ENCODE results near the gene KCNAB1.

Gene KCNAB1

DNA sequence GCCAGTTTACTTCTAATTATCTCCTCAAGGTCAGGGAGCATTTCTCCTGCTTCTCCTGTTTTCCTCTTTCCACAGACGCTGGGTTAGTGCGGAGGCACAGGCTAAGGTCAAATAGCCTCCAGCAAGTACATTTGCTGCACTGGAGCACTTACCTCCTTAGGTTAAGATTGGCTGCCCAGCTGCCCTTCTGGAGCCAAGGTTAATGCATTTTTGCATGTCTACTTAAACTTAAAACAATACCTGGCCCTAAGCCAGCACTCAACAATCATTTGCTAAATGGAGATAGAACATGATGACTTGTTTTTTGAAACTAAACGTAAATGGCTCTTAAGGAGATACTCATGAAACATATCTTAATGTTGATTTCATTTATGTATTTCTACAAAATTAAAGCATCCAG, 351.1 kb downstream of the KCNAB1 start:
- DNase-seq: no peak

DNA sequence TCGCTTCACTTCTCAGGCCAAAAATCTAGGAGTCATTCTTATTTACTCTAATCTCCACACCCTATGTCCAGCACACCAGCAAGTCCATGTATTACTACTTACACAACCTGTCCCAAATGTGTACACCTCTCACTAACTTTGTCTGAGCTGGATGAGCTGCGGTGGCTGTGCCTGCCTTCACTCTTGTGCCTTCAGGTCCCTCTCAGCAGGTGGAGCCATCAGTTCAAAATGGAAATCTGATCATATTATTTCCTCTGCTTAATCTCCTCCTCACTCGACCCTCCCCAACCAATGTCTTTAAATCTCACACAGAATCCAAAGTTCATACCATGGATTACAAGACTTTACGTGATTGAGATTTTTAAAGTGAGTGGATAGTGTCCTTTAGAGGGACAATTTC, 351.8 kb downstream of the KCNAB1 start:
- peak; percentile 27 for DNase-seq

DNA sequence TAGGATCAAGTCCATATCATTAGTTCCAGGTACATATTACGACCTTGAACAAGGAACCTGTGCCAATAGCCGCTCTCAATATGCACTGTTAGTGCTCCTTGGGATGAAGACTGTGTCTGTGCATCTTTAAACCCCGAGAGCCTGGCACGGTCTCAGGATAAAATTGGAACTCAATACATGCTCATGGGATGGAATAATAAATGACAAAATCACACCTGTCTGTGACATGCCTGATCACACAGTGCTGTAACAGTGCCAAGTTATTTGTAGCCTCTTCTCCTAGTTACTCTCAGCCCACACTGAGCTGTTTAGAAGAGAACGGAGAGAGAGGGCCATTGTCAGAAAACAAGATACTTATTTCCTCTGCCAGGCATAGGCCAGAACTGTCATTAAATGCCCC, 352.3 kb downstream of the KCNAB1 start:
- DNase-seq: no peak

DNA sequence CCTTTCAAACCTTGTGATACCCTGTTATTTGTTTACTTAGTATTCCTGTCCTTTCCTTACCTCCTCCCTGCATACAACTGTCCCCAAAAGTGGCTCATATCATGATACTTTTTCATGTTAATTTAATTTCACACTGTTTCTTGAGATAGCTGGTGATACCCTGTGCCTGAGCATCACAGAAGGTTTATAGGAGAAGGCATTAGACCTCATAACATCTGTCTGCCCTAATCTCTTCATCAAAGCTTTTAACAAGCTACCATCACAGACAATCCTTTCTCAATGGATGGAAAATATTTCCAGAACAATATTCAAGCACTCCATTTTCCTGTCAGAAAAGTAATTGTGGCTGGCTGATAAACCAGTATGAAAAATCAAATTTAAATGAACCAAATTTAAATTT, 353.0 kb downstream of the KCNAB1 start:
- DNase-seq: no peak

DNA sequence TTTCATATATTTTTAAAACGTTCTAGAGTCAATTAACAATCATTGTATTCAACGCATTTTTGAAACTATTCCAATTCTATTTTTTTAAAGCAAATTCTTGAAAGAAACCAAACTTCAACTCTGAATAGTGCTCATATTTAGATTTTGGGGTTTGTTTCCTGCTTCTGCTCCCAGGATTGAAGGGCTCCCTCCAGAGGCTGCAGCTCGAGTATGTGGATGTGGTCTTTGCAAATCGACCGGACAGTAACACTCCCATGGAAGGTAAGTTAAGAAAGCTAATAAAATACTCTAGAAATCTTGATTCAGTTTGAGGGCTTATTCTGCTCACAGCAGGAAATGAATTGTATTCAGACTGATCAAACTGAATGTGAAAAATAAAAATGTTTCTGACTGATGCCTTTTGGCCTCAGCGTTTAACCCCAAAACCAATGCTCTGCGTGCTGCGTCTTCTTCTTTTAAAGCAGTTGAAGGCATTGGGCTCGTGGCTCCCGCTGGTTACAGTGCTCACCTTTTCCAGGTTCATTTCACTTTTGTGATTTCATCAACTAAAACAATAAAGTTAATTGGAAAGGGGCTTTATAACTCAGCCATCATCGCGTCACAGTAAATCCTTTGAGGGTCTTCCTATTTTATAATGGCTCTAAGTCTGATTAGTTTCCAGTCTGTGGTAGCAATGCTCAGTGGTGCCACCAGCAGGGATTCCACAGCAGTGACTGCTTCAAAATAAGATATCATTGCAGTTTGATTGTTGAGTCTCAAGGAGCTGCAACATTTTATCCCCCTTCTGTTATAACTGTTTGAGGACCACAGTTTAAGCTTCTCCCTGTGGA, 354.4 kb downstream of the KCNAB1 start:
- no peak for DNase-seq

DNA sequence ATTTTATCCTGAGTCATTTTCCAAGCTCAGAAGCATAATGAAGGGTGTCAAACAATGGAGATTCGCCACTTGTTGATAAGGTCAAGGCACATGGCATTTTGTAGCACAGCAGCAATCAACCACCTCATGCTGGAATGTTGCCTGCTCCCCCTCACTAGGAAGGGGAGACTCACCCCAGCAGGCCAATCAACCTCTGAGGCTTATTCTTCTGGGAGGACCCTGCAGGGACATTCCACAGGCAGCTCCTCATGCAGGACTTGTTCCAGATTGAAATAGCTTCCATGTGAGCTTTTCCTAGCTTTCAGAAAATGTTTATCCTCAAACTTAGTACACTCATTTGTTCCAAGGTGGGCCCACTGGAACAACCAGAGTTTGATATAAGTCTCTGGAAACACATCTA, 356.9 kb downstream of the KCNAB1 start:
- DNase-seq: no peak

DNA sequence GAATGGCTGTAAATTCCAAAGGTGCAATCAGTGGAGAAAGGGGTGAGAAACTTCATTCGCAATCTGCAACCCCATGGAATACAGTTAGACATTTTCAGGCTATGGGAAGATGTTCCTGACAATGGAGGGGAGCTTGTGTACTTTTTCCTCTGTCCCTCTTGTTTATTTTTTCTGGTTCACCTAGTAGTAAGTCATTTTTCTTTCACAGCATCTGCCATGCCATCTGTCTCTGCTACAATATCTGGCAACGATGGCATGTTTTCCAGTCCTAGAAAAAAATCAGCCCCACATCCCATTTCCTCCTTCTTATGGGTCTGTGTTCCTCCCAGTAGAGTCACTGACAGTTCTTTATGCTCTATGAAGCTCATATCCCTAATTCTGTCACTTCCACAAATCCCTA, 358.5 kb downstream of the KCNAB1 start:
- DNase-seq: no peak

DNA sequence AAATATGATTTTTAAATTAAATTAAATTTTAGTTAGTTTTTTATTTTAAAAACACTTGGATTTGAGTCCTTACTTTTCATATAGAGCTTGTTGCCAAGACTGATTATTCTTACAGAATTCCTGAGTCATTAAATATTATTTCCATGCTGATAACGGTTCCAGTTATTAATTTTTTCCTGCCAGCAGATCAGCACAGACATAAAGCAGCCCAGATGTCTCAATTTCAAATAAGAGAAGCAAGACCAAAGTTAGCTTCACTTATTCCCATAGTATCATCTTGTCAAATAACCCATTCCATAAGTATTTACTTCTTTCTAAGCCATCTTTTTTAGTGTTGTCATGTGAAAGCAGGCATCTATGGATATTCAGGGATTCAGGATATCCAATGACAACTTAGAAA, 359.2 kb downstream of the KCNAB1 start:
- DNase-seq: no peak

DNA sequence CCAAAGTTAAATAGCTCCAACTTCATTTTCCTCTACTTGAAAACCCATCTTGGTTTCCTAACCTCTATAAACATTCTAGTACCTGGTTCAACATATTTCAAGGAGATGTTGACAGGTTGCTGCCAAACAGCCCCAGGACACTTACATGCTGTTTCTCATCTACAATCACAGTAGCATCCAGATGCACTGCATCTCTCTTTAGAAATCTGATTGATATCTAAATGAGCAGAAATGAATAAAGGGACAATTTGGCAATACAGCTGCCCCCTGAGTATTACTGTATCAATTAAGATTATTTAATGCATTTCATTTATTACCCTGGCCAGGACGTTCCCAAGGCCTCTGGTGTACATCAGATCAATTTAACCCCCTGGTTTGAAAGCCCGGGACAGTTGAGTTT, 360.6 kb downstream of the KCNAB1 start:
- no peak for DNase-seq

DNA sequence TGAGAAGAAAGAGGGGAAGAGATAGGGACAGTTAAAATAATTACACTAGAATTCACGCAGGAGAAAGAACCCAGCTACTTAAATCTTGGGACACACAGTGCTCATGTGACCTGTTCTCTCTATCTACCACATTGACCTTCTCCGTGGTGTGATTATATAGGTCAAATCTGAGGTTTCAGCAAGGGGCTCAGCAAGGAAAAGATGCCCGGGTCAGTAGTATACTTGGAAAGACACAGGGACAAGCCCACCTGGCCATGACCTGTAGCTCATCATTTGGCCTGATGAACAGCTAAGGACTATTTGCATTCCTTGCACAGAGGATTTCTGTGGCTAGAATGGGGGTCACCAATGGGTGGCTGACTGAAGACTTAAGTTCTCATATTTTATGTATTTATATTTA, 362.6 kb downstream of the KCNAB1 start:
- DNase-seq: no peak

DNA sequence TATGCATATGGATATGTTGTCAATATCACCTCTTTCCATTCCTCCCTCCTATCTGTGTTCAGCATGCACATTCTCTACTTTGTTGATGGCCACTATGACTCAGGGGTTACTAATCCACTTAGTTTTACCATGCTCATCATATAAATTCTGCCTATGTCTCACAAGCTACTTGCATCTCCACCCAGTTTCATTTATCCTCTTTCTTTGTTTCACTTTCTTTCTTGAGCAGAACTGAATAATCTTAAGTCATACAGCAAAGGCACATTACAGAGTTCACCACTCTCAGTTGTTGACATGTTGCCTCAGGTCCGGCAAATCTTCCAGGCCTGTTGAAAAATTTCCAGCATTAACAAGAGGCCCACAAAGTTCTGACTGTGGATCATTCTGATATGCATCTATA, 363.0 kb downstream of the KCNAB1 start:
- DNase-seq: peak; percentile 52

DNA sequence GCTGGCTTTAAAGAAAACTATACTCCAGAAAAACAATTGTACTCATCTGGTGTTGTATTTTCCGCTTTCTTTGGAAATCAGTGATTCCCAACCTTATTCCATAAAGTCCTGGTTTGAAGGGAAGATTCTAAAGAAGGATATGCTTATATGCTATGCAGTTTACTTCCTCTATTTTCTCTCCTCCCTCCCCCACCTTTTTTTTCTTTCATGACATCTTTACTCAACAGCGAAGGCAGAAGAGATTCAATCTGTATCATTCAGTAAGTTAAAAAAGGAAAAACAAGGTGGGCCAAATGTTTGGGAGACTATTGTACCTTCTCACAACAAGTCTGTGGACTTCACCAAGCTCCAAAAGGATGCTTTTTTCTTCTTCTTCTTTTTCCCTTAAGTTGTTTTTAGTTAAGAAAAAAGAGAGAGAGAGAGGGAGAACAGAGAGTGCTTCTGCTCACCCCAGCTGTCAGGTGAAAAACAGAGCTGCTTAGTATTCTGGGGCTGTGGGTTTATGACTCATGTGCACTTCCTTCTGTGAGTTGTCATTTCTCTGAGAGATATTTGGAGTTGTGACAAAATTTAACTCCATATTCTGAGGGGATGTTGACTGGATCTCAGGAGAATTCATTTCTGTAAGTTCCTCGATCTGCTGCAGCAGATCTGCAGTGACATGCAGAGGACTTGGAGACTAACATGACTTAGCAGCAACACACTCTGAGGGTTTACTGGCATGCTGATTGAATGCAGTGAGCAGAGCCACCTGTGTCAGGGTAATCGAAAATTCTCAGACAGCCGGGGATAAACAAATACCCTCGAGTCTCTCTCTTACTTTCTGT, 363.8 kb downstream of the KCNAB1 start:
- DNase-seq: peak; percentile 68

DNA sequence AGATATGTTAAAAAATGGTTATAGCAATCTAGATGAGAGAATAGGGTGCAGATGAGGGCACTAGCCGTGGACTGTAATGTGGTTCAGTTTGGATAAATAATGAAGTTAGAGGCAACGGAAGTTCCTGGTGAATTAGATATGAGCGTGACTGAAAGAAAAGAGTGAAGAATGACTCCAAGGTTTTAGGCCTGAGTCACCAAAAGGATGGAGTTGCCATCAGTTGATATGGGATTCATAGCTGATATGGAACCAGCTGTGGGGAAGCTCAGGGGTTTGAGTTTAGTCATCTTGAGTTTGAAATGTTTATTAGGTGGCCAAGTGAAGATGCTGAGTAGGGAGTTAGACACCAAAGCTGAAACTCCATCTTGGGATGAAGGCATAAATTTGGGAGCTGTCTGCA, 368.4 kb downstream of the KCNAB1 start:
- DNase-seq: no peak

DNA sequence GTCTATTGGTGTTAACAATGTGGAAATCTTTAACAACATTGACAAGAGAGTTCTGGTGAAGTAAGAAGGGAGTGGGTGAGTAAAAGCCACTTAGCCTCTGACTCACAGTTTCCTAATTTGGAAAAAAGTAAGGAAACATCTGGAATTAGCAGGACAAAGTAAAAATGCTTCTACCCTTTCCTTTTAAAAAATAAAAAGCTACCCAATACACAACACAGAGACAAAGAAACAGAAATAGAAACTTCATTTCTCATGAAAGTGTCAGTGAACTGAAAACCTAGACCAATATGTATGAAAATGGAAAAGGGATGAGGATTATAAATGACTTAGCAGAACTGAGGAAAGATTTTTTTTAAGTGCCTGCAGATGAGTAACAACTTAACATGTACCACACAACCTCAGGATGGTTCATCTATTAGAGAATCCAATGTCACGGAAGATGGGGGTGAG, 369.1 kb downstream of the KCNAB1 start:
- DNase-seq: no peak

DNA sequence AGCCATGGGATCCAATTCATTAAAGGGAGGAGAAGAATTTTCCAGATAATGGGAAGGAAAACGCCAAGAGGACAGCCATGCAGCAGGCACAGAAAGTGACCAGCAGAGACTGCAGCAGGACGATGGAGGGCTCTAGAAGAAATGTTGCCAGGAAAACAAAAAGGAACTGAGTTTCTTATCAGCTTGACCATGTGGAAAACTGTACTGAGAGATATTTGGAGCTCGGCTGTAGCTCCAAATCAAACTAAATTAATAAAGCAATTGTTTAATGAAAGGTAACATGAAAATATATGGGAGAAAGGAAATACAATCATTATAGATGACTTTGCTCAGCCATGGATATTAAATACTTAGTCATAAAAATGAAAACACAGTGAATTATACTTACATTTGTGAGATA, 370.8 kb downstream of the KCNAB1 start:
- no peak for DNase-seq

DNA sequence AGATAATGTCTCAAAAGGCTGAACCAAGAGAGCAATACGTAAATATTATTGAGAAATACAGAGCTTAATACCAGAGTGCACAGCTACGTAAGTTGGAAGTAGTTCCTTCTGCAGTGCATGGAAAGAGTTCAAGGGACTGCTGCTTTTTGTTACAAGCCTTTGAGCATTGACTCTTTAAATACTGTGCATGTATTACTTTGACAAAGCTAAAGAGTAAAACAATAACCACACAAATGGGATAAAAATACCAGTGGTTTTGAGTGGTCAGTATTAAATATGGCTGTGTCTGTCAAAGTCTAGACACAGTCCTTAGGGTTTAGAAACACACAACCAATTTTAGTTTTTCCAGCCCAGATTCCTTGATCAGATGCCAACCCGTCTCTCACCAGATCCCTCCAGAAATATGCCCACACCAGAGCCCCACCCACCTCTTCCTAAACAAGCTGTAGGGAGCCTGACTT, 372.5 kb downstream of the KCNAB1 start:
- no peak for DNase-seq

DNA sequence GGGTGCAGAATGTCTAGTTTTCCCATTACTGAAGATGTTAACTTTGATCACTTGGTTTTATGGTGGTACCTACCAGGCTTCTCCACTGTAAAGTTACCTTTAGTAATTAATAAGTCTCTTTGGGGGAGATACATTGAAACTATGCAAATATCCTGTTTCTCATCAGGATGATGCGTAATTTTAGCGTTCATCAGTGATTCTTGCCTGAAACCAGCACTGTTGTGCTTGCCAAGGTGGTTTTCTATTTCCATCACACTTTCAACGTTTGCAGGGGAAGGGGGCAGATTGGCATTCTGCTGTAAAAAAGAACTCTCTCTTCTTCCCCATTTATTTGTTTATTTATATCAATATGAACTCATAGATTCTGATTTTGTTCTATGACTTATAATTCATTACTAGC, 373.5 kb downstream of the KCNAB1 start:
- DNase-seq: no peak

DNA sequence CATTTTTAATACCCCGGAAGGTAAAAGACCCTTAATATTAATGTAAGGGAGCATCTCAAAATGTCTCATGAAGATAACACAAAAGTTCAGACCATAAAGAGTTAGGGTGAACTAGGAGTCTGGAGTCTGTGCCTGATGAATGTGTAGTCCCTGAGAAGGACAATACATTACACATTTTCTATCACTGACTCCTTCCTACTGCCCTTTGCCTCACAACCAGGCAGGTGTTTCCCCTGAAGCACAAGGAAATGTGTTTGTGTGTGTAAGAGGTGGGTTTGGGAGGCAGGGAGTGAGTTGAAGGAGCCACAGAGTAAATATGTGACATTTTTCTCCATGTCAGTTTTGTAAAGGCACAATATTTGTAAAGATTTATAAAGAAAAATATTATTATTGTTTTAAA, 375.4 kb downstream of the KCNAB1 start:
- DNase-seq: no peak

DNA sequence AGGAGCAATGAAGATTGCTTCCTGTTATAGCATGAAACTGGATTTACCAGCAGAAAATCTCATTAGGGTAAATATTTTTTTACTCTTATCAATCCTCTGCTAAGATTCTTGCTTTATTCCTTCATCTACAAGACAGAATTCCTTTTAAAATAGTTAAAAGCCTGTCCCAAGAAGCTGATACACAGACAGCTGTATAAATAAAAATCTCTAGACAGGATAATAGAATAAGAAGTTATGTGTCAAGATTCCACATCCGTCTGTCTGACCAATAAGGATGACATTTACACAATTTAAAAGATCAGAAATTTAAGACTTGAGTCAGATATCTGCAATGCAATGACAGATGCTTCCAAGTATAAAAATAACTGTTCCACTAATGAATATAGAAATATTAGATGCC, 376.9 kb downstream of the KCNAB1 start:
- no peak for DNase-seq

DNA sequence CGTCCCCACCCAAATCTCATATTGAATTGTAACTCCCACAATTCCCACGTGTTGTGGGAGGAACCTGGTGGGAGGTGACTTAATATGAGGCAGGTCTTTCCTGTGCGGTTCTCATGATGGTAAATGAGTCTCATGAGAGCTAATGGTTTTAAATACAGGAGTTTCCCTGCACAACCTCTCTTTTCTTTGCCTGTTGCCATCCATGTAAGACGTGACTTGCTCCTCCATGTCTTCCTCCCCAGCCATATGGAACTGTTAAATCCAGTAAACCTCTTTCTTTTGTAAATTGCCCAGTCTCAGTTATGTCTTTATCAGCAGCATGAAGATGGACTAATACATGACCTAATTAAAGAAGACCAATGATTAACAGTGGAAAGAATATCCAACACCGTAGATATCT, 377.9 kb downstream of the KCNAB1 start:
- DNase-seq: no peak

DNA sequence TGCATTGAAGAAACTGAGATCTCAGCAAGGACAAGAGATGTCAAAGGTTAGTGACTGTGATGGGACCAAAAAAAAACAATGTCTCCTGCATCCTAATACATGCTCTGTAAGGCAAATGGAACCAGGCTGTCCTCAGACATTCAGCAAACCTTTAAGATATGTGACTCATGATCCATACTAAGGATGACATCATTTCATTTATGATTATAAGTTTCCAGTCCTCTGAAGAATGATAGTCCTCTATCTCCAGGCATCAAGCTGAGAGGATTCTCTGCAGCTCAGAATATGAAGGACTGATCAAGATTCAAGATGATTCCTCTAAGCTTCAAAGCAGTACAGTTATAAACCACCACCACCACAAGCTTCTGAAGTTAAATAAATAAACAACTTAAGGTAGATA, 386.9 kb downstream of the KCNAB1 start:
- DNase-seq: no peak

DNA sequence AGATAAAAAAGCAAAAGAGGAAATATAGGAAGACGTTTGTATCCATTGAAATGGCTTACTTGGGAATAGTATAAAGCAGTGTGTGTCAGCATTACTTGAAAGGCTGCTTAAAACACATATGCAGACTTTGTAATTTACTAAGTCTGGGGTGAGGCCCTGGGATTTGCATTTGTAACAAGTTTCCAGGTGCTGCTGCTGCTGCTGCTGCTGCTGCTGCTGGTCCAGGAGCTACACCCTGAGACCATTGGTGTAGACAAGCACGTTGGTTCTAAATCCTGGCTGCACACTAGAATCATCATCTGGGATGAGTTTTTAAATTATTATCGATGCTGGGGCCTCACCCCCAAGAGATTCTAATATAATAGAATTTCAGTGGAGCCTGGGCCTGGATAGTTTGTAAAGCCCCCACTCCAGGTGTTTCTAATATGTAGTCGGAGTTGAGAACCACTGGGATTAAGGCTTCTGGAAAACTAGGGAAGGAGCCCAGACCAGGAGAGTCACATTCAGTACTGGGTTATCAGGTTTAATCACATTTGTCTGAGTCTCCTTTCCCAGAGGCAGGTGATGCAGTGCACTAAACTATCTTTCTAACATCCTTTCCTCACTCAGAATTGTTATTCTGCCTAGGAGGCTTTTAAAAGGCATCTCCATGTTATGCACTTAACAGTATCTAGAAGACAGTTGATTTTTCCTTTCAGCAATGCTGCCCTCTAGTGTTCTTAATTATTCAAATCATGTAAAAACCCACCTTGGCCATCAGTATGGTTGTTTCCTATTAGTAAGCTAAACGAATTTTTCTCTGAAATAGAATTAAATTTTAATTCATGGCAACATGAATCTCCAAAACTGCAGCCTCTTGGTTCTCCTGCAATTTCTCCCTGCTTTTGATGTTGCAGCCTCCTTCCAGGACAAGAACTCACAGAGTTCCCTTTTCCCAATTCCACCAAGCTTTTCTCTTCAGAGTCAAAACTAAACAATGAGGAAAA, 389.1 kb downstream of the KCNAB1 start:
- DNase-seq: peak; percentile 72

All from CD4-positive, alpha-beta T cell treated with Interleukin-10 for 1 hour (primary cell).